Measurements from ENCODE around the gene WIPI1.

GRCh38 chr17:68482576-68483041 lies 25.3 kb upstream of the WIPI1 start:
- TF ChIP-seq ZNF281 (CRISPR knock-in tag; IDR thresholded peaks at IDR 0.05) (no peak), CTCF (IDR thresholded peaks at IDR 0.05) (no peak), ZNF317 (CRISPR knock-in tag; IDR thresholded peaks at IDR 0.05; ENCODE audit: borderline replicate concordance, low read depth) (no peak), PREB (CRISPR knock-in tag; IDR thresholded peaks at IDR 0.05; ENCODE audit: borderline replicate concordance) (no peak), CREB1 (CRISPR knock-in tag; IDR thresholded peaks at IDR 0.05) (no peak)

Measured in WTC11 (cell line).